ENCODE data around the gene DOCK1.

- TF ChIP-seq EZH2phosphoT487 (IDR thresholded peaks at IDR 0.05; ENCODE audit: low read length) (no peak), EZH2 (optimal IDR thresholded peaks at IDR 0.05; ENCODE audit: low read depth, low read length) (no peak)
Observed at GRCh38 chr10:127406018-127406550, 500.9 kb downstream of the DOCK1 start.

Measured in MM.1S (cell line).